H9 (cell line): ENCODE results near the gene MOCS2. TPM values are rescaled to one million over a fixed set of nuclear protein-coding genes. Genes with fewer than 3 reads are reported as not detected.

Source experiments
- DNase-seq: peaks from one replicate; pipeline ENCODE4 v3.0.0-alpha.2; 2017
- H2AFZ ChIP-seq: one replicate; pipeline ENCODE4 v1.6.1; 2013; ENCODE audit warnings: mild to moderate bottlenecking, low read length, control low read depth, moderate library complexity
- H2AK5ac ChIP-seq: 2 replicates; pipeline ENCODE4 v1.6.1; 2013; ENCODE audit warnings: low read length, control low read depth, mixed read lengths; ENCODE audit not compliant: insufficient read length
- H2BK120ac ChIP-seq: one replicate; pipeline ENCODE4 v1.6.1; 2013; ENCODE audit warnings: low read depth, mild to moderate bottlenecking, low read length, control low read depth, inconsistent platforms; ENCODE audit not compliant: poor library complexity, severe bottlenecking
- H2BK12ac ChIP-seq: 2 replicates; pipeline ENCODE4 v1.6.1; 2013; ENCODE audit warnings: low read length, control low read depth, mixed read lengths, low read depth; ENCODE audit not compliant: insufficient read length
- H2BK15ac ChIP-seq: 2 replicates; pipeline ENCODE4 v1.6.1; 2013; ENCODE audit warnings: low read depth, low read length, control low read depth
- H2BK20ac ChIP-seq: one replicate; pipeline ENCODE4 v1.6.1; 2013; ENCODE audit warnings: low read depth, mild to moderate bottlenecking, low read length, control low read depth, inconsistent platforms; ENCODE audit not compliant: poor library complexity, severe bottlenecking
- H2BK5ac ChIP-seq: 2 replicates; pipeline ENCODE4 v1.6.1; 2013; ENCODE audit warnings: low read length, control low read depth, mixed read lengths; ENCODE audit not compliant: insufficient read length
- H3K14ac ChIP-seq: 2 replicates; pipeline ENCODE4 v1.6.1; 2013; ENCODE audit warnings: low read length, control low read depth; ENCODE audit not compliant: insufficient read depth
- H3K18ac ChIP-seq: 2 replicates; pipeline ENCODE4 v1.6.1; 2013; ENCODE audit warnings: low read depth, mild to moderate bottlenecking, mixed read lengths, low read length, control low read depth; ENCODE audit not compliant: insufficient read length
- H3K23ac ChIP-seq: 2 replicates; pipeline ENCODE4 v1.6.1; 2013; ENCODE audit warnings: low read length, control low read depth, mixed read lengths, low read depth; ENCODE audit not compliant: insufficient read length
- H3K23me2 ChIP-seq: 2 replicates; pipeline ENCODE4 v1.6.1; 2013; ENCODE audit warnings: low read depth, mild to moderate bottlenecking, mixed read lengths, low read length, control low read depth; ENCODE audit not compliant: insufficient read length, poor library complexity, severe bottlenecking
- H3K27ac ChIP-seq: 2 replicates; pipeline ENCODE4 v1.5.1; 2013; ENCODE audit warnings: low read length, control low read depth, mixed read lengths, low read depth; ENCODE audit not compliant: insufficient read length
- H3K27me3 ChIP-seq: 2 replicates; pipeline ENCODE4 v1.6.1; 2013; ENCODE audit warnings: low read length, control low read depth, inconsistent platforms; ENCODE audit not compliant: insufficient read depth
- H3K4ac ChIP-seq: 2 replicates; pipeline ENCODE4 v1.6.1; 2013; ENCODE audit warnings: low read depth, mild to moderate bottlenecking, control low read depth, inconsistent platforms, low read length, moderate library complexity
- H3K4me1 ChIP-seq: 2 replicates; pipeline ENCODE4 v1.6.1; 2013; ENCODE audit warnings: low read length, control low read depth, inconsistent platforms; ENCODE audit not compliant: insufficient read depth
- H3K4me2 ChIP-seq: 2 replicates; pipeline ENCODE4 v1.6.1; 2013; ENCODE audit warnings: low read length, control low read depth, mixed read lengths; ENCODE audit not compliant: insufficient read length, insufficient read depth
- H3K56ac ChIP-seq: 2 replicates; pipeline ENCODE4 v1.6.1; 2013; ENCODE audit warnings: low read depth, mild to moderate bottlenecking, mixed read lengths, low read length, control low read depth; ENCODE audit not compliant: insufficient read length
- H3K79me1 ChIP-seq: 2 replicates; pipeline ENCODE4 v1.6.1; 2013; ENCODE audit warnings: low read depth, mild to moderate bottlenecking, moderate library complexity, low read length, control low read depth, inconsistent platforms; ENCODE audit not compliant: insufficient read depth, poor library complexity, severe bottlenecking
- H3K79me2 ChIP-seq: 2 replicates; pipeline ENCODE4 v1.6.1; 2013; ENCODE audit warnings: low read length, control low read depth, inconsistent platforms; ENCODE audit not compliant: insufficient read depth
- H3K9ac ChIP-seq: 2 replicates; pipeline ENCODE4 v1.6.1; 2013; ENCODE audit warnings: low read length, control low read depth, mixed read lengths; ENCODE audit not compliant: insufficient read length; ENCODE audit errors: extremely low read depth
- H3K9me3 ChIP-seq: one replicate; pipeline ENCODE4 v1.6.1; 2013; ENCODE audit warnings: low read depth, low read length, inconsistent platforms; ENCODE audit not compliant: control insufficient read depth
- H3T11ph ChIP-seq: one replicate; pipeline ENCODE4 v1.6.1; 2013; ENCODE audit warnings: mild to moderate bottlenecking, low read length, control low read depth, inconsistent platforms
- H4K20me1 ChIP-seq: one replicate; pipeline ENCODE4 v1.6.1; 2013; ENCODE audit not compliant: control insufficient read depth, insufficient read length, insufficient read depth
- H4K5ac ChIP-seq: 2 replicates; pipeline ENCODE4 v1.6.1; 2013; ENCODE audit warnings: low read depth, mild to moderate bottlenecking, mixed read lengths, low read length, control low read depth; ENCODE audit not compliant: insufficient read length
- H4K8ac ChIP-seq: replicated peaks from 2 replicates; pipeline ENCODE4 v1.6.1; 2013; ENCODE audit warnings: low read length, control low read depth, mixed read lengths, low read depth; ENCODE audit not compliant: insufficient read length
- H4K91ac ChIP-seq: 2 replicates; pipeline ENCODE4 v1.6.1; 2013; ENCODE audit warnings: low read depth, mild to moderate bottlenecking, moderate library complexity, mixed read lengths, low read length, control low read depth; ENCODE audit not compliant: insufficient read length
- H3K27ac Mint-ChIP-seq, 3 experiments: 2 replicates in 2 of 3; 3 replicates in 1 of 3; pipeline ENCODE4 v1.8.0; 2020 to 2021; ENCODE audit warnings: mixed read lengths in 3 of 3, mild to moderate bottlenecking in 1 of 3, moderate library complexity in 1 of 3
- H3K27me3 Mint-ChIP-seq: 2 replicates; pipeline ENCODE4 v1.8.0; 2021; ENCODE audit warnings: low read depth, mild to moderate bottlenecking, moderate library complexity, mixed read lengths
- H3K36me3 Mint-ChIP-seq, 3 experiments: 2 replicates in 2 of 3; 3 replicates in 1 of 3; pipeline ENCODE4 v1.8.0; 2020 to 2021; ENCODE audit warnings: low read depth in 3 of 3, mixed read lengths in 3 of 3; ENCODE audit not compliant: insufficient read depth in 1 of 3
- H3K4me1 Mint-ChIP-seq, 2 experiments: 2 replicates each; pipeline ENCODE4 v1.8.0; 2020; ENCODE audit warnings: mixed read lengths in 2 of 2
- H3K4me3 Mint-ChIP-seq, 2 experiments: 2 replicates in 1 of 2; 3 replicates in 1 of 2; pipeline ENCODE4 v1.8.0; 2020 to 2021; ENCODE audit warnings: mild to moderate bottlenecking in 2 of 2, mixed read lengths in 2 of 2, moderate library complexity in 1 of 2
- H3K9me3 Mint-ChIP-seq, 2 experiments: 2 replicates in 1 of 2; 3 replicates in 1 of 2; pipeline ENCODE4 v1.8.0; 2020; ENCODE audit warnings: mild to moderate bottlenecking in 2 of 2, mixed read lengths in 2 of 2, moderate library complexity in 1 of 2
- CTCF ChIP-seq: fragments of 200-600 bp; sonication (generic); conservative IDR thresholded peaks from 3 replicates; pipeline ENCODE4 v1.8.0; 2021; ENCODE audit warnings: antibody characterized with exemption, mild to moderate bottlenecking
- WGBS: extraction: QIAGEN DNeasy Blood & Tissue Kit; methylation state at CpG from one replicate; pipeline ENCODE4 v1.1.7; 2013; ENCODE audit warnings: missing lambda C conversion rate, low lambda C conversion rate, mixed read lengths; ENCODE audit not compliant: insufficient read length; ENCODE audit errors: extremely low coverage; 5-methylcytosine and 5-hydroxymethylcytosine counted together
- total RNA-seq: library from RNA; stranded (reverse); gene quantifications from 2 replicates; pipeline ENCODE4 v1.2.1, GENCODE V29; 2021

MOCS2 gene
- total RNA-seq, 1 experiment from 2014 or later: 24.8 TPM

- Histone ChIP-seq H3K79me2 (no peaks in the 10 kb centered on the region), H3K23me2 (no peaks in the 10 kb centered on the region), H2AK5ac (no peak overlapping the region), H3K56ac (no peak overlapping the region), H4K91ac (no peak overlapping the region), H3K4ac (no peak overlapping the region), H4K20me1 (no peaks in the 10 kb centered on the region), H3T11ph (no peak overlapping the region), H4K5ac (no peak overlapping the region), H3K4me2 (no peak overlapping the region), H3K9me3 (no peaks in the 10 kb centered on the region), H3K18ac (no peak overlapping the region), H3K14ac (no peak overlapping the region), H2BK12ac (no peak overlapping the region), H2BK5ac (no peak overlapping the region), H2BK20ac (no peak overlapping the region), H2AFZ (no peak overlapping the region), H3K27ac (no peak overlapping the region), H3K9ac (no peak overlapping the region), H2BK15ac (no peak overlapping the region), H3K79me1 (no peaks in the 10 kb centered on the region), H2BK120ac (no peak overlapping the region), H3K4me1 (no peaks in the 10 kb centered on the region), H4K8ac (no peak overlapping the region), H3K23ac (no peak overlapping the region), H3K27me3 (no peaks in the 10 kb centered on the region)
- Mint-ChIP-seq H3K4me3 (no peak overlapping the region), H3K9me3 (no peaks in the 10 kb centered on the region), H3K36me3 (no peaks in the 10 kb centered on the region), H3K4me1 (no peaks in the 10 kb centered on the region), H3K27ac (no peak overlapping the region), H3K27me3 (no peaks in the 10 kb centered on the region)
- no CpG with 5 or more reads among the region's 5 CpGs for WGBS
- TF ChIP-seq CTCF: no peak
- DNase-seq: no peak
These were observed 54.2 kb downstream of the MOCS2 start for GRCh38 chr5:53055365-53055764.
